Measurements from ENCODE around the gene WDR46. TPM values are rescaled to one million over a fixed set of nuclear protein-coding genes. Genes with fewer than 3 reads are reported as not detected.

Gene WDR46
- total and polyA plus RNA-seq, 9 donors, result 25.5 to 58.5 (median 34.8) TPM

DNA sequence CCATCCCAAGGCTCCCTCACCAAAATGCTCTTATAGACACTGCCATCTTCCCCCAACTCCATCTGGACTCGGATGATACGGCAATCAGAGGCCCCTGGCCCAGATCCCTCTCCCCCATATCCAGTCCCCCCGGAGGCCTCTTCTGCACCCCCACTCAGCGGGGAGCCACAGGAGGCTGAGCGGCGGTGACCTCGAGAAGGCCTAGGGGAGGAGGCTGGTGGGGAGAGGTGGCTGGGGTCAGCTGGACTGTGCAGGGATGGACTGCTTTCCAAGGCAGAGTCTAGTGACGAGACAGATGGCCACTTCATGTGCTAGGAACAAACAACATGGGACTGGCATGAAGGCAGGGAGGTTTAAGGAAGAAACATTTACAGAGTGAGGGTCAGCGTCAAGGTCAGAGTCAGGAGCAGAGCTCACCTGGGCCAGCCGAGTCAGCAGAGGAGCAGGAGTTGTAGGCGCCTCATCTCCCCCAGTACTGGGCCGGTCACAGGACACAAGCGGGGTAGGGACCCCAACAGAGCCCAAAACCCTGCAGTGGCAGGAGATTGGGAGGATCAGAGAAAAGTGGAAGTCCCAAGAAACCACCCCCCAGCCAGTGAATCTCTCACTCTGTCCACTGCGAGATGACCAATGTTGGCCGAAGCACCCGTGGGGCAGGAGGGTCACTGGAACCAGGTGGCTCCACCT, 4.1 kb upstream of the WDR46 start:
- peaks cover 10% of the 10 kb centered on the region for H3K4me1 ChIP-seq (ENCODE audit: insufficient read depth)
- intact Hi-C loops (cut with DNase I), result loop anchor here in 1 of 4 donors (10.0 kb wide), 1 partner anchor 122 kb away; the partner anchor contains the start of genes CUTA and PHF1

GRCh38 chr6:33290459-33290858, 1.4 kb upstream of the WDR46 start:
- intact Hi-C loops (cut with DNase I), result loop anchor here in 1 of 4 donors (10.0 kb wide), 1 partner anchor 124 kb away; the partner anchor contains the start of genes CUTA and PHF1
- peak in 1 of 5 donors; percentile 47 for DNase-seq
- TF ChIP-seq EP300 (IDR thresholded peaks at IDR 0.05), result no peak
- TF ChIP-seq POLR2A (IDR thresholded peaks at IDR 0.05), result no peak
- no peak for TF ChIP-seq CTCF (IDR thresholded peaks at IDR 0.05)
- Histone ChIP-seq H3K36me3 (no peaks in the 10 kb centered on the region), H3K27me3 (no peaks in the 10 kb centered on the region), H3K4me1 (ENCODE audit: insufficient read depth) (peaks cover 6% of the 10 kb centered on the region), H3K27ac (no peak overlapping the region), H3K9me3 (no peaks in the 10 kb centered on the region), H3K4me3 (peak overlapping the region; percentile 88)
- WGBS, 3 donors, result 55 to 64% (median 61%) methylated on average over 7 of the region's 7 CpGs

More for the DNA sequence above, 4.1 kb upstream of the WDR46 start:
- H3K27me3 ChIP-seq, result no peaks in the 10 kb centered on the region
- H3K27ac ChIP-seq, result no peak overlapping the region
- TF ChIP-seq POLR2A (IDR thresholded peaks at IDR 0.05), result no peak
- TF ChIP-seq EP300 (IDR thresholded peaks at IDR 0.05), result no peak
- no peak for TF ChIP-seq CTCF (IDR thresholded peaks at IDR 0.05)
- DNase-seq, result no peak
- no peak overlapping the region for H3K4me3 ChIP-seq
- WGBS, 3 donors, result 74 to 82% (median 80%) methylated on average over 16 of the region's 16 CpGs
- no peaks in the 10 kb centered on the region for H3K36me3 ChIP-seq
- H3K9me3 ChIP-seq, result no peaks in the 10 kb centered on the region

DNA sequence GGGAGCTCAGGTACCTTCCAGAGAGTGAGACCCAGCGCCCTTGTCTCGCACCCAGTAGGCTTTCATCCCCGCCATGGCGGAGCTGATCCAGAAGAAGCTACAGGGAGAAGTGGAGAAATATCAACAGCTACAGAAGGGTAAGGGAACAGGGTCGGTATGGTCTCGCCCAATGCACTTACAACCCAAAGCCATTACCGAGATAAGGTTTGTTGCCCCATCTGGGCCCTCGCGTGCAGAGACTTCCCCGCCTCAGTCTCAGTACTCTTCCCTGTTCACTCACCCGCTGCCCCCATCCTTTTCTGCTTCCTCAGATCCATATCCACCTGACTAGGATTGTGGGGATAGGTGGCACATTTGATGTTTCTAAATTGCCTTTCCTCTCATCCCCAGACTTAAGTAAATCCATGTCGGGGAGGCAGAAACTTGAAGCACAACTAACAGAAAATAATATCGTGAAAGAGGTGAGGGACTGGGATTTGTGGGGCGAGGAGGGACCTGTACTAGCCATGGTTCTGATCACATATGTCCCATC, 811 bp upstream of the WDR46 start:
- no peak for DNase-seq
- Histone ChIP-seq H3K4me3 (peak overlapping the region; percentile 88), H3K27ac (peak overlapping the region in 1 of 2 donors; percentile 69), H3K4me1 (ENCODE audit: insufficient read depth) (peaks cover 6% of the 10 kb centered on the region), H3K36me3 (no peaks in the 10 kb centered on the region), H3K9me3 (no peaks in the 10 kb centered on the region), H3K27me3 (no peaks in the 10 kb centered on the region)
- TF ChIP-seq EP300 (IDR thresholded peaks at IDR 0.05), result no peak
- no peak for TF ChIP-seq POLR2A (IDR thresholded peaks at IDR 0.05)
- 1 to 6% (median 2%) methylated on average over 14 of the region's 14 CpGs for WGBS, 3 donors
- intact Hi-C loops (cut with DNase I), result loop anchor here in 2 of 4 donors (10.0 kb wide), 2 partner anchors 125 to 1345 kb away; partner anchors contain the start of genes CFB (in 1 of the 2), CUTA (in 1 of the 2) and PHF1 (in 1 of the 2)

DNA sequence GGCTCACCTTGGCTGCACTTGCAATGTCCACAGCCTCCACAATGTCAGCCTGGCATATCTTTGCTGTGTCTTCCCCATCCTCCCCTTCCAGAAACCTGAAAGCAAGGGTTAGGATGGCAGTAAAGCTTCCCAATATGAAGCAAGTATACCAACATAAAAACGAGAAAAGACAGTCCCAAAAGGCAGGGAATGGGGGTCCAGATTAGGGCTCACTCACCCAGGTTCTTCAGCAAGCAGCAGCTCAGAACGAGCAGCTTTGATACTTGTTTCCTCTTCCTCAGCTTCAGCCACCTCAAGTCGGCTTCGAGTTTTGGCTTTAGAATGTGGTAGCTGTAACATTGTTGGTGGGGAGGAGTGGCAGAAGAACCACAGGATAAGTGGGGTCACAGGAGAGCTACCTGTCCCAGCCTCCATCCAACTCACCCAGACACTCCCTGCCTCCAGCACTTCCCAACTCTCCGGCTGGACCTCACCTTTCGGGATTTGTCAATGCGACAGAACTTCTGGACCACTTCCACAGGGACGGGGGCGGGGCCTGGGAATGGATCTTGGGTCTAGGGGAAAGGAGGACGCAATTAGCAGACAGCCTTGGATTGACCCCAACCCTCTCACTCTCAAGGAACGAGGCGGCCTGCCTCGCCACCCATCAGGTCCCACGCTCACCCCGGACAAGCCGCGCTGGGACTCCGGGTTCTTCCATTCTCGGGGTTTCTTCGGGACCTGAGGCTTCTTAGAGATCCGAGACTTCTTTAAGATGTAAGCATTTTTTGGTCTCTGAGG, 708 bp downstream of the WDR46 start:
- Histone ChIP-seq H3K36me3 (no peaks in the 10 kb centered on the region), H3K4me3 (peak overlapping the region; percentile 88), H3K4me1 (ENCODE audit: insufficient read depth) (peaks cover 6% of the 10 kb centered on the region), H3K27ac (peak overlapping the region in 1 of 2 donors; percentile 9), H3K9me3 (no peaks in the 10 kb centered on the region), H3K27me3 (no peaks in the 10 kb centered on the region)
- 9 to 12% (median 10%) methylated on average over 19 to 21 of the region's 21 CpGs for WGBS, 3 donors
- peak in 1 of 5 donors; percentile 36 for DNase-seq
- TF ChIP-seq CTCF (IDR thresholded peaks at IDR 0.05), result no peak
- TF ChIP-seq POLR2A (IDR thresholded peaks at IDR 0.05), result no peak
- TF ChIP-seq EP300 (IDR thresholded peaks at IDR 0.05), result no peak
- intact Hi-C loops (cut with DNase I), result loop anchor here in 1 of 4 donors (10.0 kb wide), 1 partner anchor 1344 kb away; the partner anchor contains the start of gene CFB

Data from ovary (tissue), 9 donors.